Stimulated activated effector memory CD8-positive, alpha-beta T cell treated with anti-CD3 and anti-CD28 coated beads, Interleukin-12 subunit alpha, Interleukin-12 subunit beta, amount 100 ng/mL, for 72 hours (primary cell): ENCODE data around the gene ZCCHC14.
A peak's percentile ranks its signal among the peaks of the same experiment; 100 is the strongest.
"Not testable (repeated sequence)": the region's sequence is repeated elsewhere in the genome, so short reads cannot be mapped to it uniquely, and the experiment has no call there.

Source experiments
- ATAC-seq: fragments of 150-1000 bp; cut with Tn5 transposase; 2 replicates; pipeline ENCODE4 v1.10.0; 2021
- DNase-seq, 2 donors: peaks; one replicate each; pipeline ENCODE4 v3.0.0; 2021 to 2022; ENCODE audit warnings: low spot score in 2 of 2
- H3K27ac Mint-ChIP-seq: one replicate; pipeline ENCODE4 v1.8.0; 2022; ENCODE audit warnings: mild to moderate bottlenecking, mixed read lengths
- H3K36me3 Mint-ChIP-seq: one replicate; pipeline ENCODE4 v1.8.0; 2022; ENCODE audit warnings: mild to moderate bottlenecking, mixed read lengths
- H3K4me1 Mint-ChIP-seq: one replicate; pipeline ENCODE4 v1.8.0; 2022; ENCODE audit warnings: mixed read lengths
- H3K4me3 Mint-ChIP-seq: one replicate; pipeline ENCODE4 v1.8.0; 2022; ENCODE audit warnings: mild to moderate bottlenecking, mixed read lengths
- H3K9me3 Mint-ChIP-seq: one replicate; pipeline ENCODE4 v1.8.0; 2022; ENCODE audit warnings: mixed read lengths

Gene ZCCHC14

GRCh38 chr16:87492291-87492630 is 563 bp downstream of the ZCCHC14 start:
- peaks cover 7% of the 10 kb centered on the region for H3K36me3 Mint-ChIP-seq
- no peak overlapping the region for H3K27ac Mint-ChIP-seq
- DNase-seq: no peak
- peak overlapping the region; percentile 76 for H3K4me3 Mint-ChIP-seq
- H3K9me3 Mint-ChIP-seq: no peaks in the 10 kb centered on the region
- ATAC-seq: no peak
- H3K4me1 Mint-ChIP-seq: peaks cover 75% of the 10 kb centered on the region

- peaks cover 75% of the 10 kb centered on the region for H3K4me1 Mint-ChIP-seq
- H3K4me3 Mint-ChIP-seq: peak overlapping the region; percentile 76
- no peak for ATAC-seq
- DNase-seq: no peak
- no peaks in the 10 kb centered on the region for H3K9me3 Mint-ChIP-seq
- peaks cover 7% of the 10 kb centered on the region for H3K36me3 Mint-ChIP-seq
- peak overlapping the region; percentile 85 for H3K27ac Mint-ChIP-seq
These were observed 1.1 kb downstream of the ZCCHC14 start for GRCh38 chr16:87491522-87492290.

GRCh38 chr16:87490799-87491521 is 1.9 kb downstream of the ZCCHC14 start:
- peaks cover 75% of the 10 kb centered on the region for H3K4me1 Mint-ChIP-seq

GRCh38 chr16:87490096-87490798 is 2.6 kb downstream of the ZCCHC14 start:
- Mint-ChIP-seq H3K27ac (peak overlapping the region; percentile 85), H3K4me3 (peak overlapping the region; percentile 76), H3K9me3 (no peaks in the 10 kb centered on the region), H3K4me1 (peaks cover 75% of the 10 kb centered on the region), H3K36me3 (peaks cover 7% of the 10 kb centered on the region)
- ATAC-seq (no peak), DNase-seq (no peak)

More at GRCh38 chr16:87490799-87491521, 1.9 kb downstream of the ZCCHC14 start:
- peak; percentile 48 for ATAC-seq
- DNase-seq: peak; percentile 32 to 77
- H3K27ac Mint-ChIP-seq: peak overlapping the region; percentile 85
- not testable (repeated sequence) for H3K9me3 Mint-ChIP-seq, H3K36me3 Mint-ChIP-seq
- H3K4me3 Mint-ChIP-seq: peak overlapping the region; percentile 76

- peaks cover 7% of the 10 kb centered on the region for H3K36me3 Mint-ChIP-seq
- no peak for DNase-seq
- H3K4me3 Mint-ChIP-seq: peak overlapping the region; percentile 76
- no peak overlapping the region for H3K27ac Mint-ChIP-seq
- no peaks in the 10 kb centered on the region for H3K9me3 Mint-ChIP-seq
- peaks cover 75% of the 10 kb centered on the region for H3K4me1 Mint-ChIP-seq
- ATAC-seq: no peak
These were observed 3.3 kb downstream of the ZCCHC14 start for GRCh38 chr16:87489434-87490045.

GRCh38 chr16:87488960-87489359 is 3.9 kb downstream of the ZCCHC14 start:
- not testable (repeated sequence) for ATAC-seq, H3K36me3 Mint-ChIP-seq, H3K9me3 Mint-ChIP-seq, DNase-seq, H3K27ac Mint-ChIP-seq
- H3K4me1 Mint-ChIP-seq: peaks cover 75% of the 10 kb centered on the region
- H3K4me3 Mint-ChIP-seq: peak overlapping the region; percentile 76

- H3K4me1 Mint-ChIP-seq: peaks cover 69% of the 10 kb centered on the region
- no peak for DNase-seq
- peak overlapping the region; percentile 74 for H3K27ac Mint-ChIP-seq
- H3K9me3 Mint-ChIP-seq: no peaks in the 10 kb centered on the region
- H3K36me3 Mint-ChIP-seq: peaks cover 7% of the 10 kb centered on the region
- ATAC-seq: no peak
- no peak overlapping the region for H3K4me3 Mint-ChIP-seq
These were observed 5.4 kb downstream of the ZCCHC14 start for GRCh38 chr16:87487361-87487924.

- Mint-ChIP-seq H3K36me3 (peaks cover 7% of the 10 kb centered on the region), H3K4me3 (no peak overlapping the region), H3K27ac (peak overlapping the region; percentile 74), H3K9me3 (no peaks in the 10 kb centered on the region), H3K4me1 (peaks cover 76% of the 10 kb centered on the region)
- no peak for DNase-seq
- ATAC-seq: no peak
These were observed 6.0 kb downstream of the ZCCHC14 start for GRCh38 chr16:87486713-87487247.

GRCh38 chr16:87486282-87486681 is 6.5 kb downstream of the ZCCHC14 start:
- Mint-ChIP-seq H3K9me3 (no peaks in the 10 kb centered on the region), H3K4me3 (peak overlapping the region; percentile 4), H3K36me3 (peaks cover 5% of the 10 kb centered on the region), H3K27ac (peak overlapping the region; percentile 20), H3K4me1 (peaks cover 74% of the 10 kb centered on the region)
- no peak for DNase-seq
- ATAC-seq: peak; percentile 2

- peak; percentile 89 for ATAC-seq
- H3K36me3 Mint-ChIP-seq, DNase-seq, H3K9me3 Mint-ChIP-seq: not testable (repeated sequence)
- Mint-ChIP-seq H3K27ac (peak overlapping the region; percentile 20), H3K4me3 (peak overlapping the region; percentile 4), H3K4me1 (peaks cover 72% of the 10 kb centered on the region)
These were observed 7.0 kb downstream of the ZCCHC14 start for GRCh38 chr16:87485792-87486191.

GRCh38 chr16:87484487-87485331 is 8.1 kb downstream of the ZCCHC14 start:
- Mint-ChIP-seq H3K9me3 (no peaks in the 10 kb centered on the region), H3K27ac (peak overlapping the region; percentile 20), H3K4me1 (peaks cover 65% of the 10 kb centered on the region), H3K4me3 (peak overlapping the region; percentile 4), H3K36me3 (no peaks in the 10 kb centered on the region)
- ATAC-seq (no peak), DNase-seq (no peak)

GRCh38 chr16:87483481-87483880 is 9.3 kb downstream of the ZCCHC14 start:
- peaks cover 59% of the 10 kb centered on the region for H3K4me1 Mint-ChIP-seq
- ATAC-seq (no peak), DNase-seq (no peak)
- H3K36me3 Mint-ChIP-seq: no peaks in the 10 kb centered on the region
- peak overlapping the region; percentile 20 for H3K27ac Mint-ChIP-seq
- no peaks in the 10 kb centered on the region for H3K9me3 Mint-ChIP-seq
- no peak overlapping the region for H3K4me3 Mint-ChIP-seq

- H3K4me1 Mint-ChIP-seq: peaks cover 63% of the 10 kb centered on the region
These were observed 10.2 kb downstream of the ZCCHC14 start for GRCh38 chr16:87482670-87483069.

GRCh38 chr16:87482266-87482665 is 10.6 kb downstream of the ZCCHC14 start:
- Mint-ChIP-seq H3K4me3 (no peak overlapping the region), H3K27ac (peak overlapping the region; percentile 49), H3K4me1 (peaks cover 61% of the 10 kb centered on the region), H3K9me3 (no peaks in the 10 kb centered on the region), H3K36me3 (no peaks in the 10 kb centered on the region)
- no peak for ATAC-seq
- no peak for DNase-seq

More at GRCh38 chr16:87482670-87483069, 10.2 kb downstream of the ZCCHC14 start:
- H3K27ac Mint-ChIP-seq: peak overlapping the region; percentile 49
- H3K4me3 Mint-ChIP-seq, H3K36me3 Mint-ChIP-seq, H3K9me3 Mint-ChIP-seq, ATAC-seq, DNase-seq: not testable (repeated sequence)
